Skin epidermis (tissue), 12 donors: ENCODE results near the gene TVP23A.

Source experiments
- H3K27ac ChIP-seq, 21 experiments: fragments of 200-600 bp; sonication (generic) in 11 of 21; one replicate each; pipeline ENCODE4 v1.5.0; 2020; ENCODE audit warnings: mild to moderate bottlenecking in 3 of 21, inconsistent platforms in 2 of 21, moderate library complexity in 2 of 21
- H3K4me3 ChIP-seq, 7 experiments: fragments of 200-600 bp; sonication (generic) in 2 of 7; one replicate each; pipeline ENCODE4 v1.5.0; 2020; ENCODE audit warnings: inconsistent platforms in 2 of 7, mild to moderate bottlenecking in 2 of 7, moderate library complexity in 1 of 7

The TVP23A gene

DNA sequence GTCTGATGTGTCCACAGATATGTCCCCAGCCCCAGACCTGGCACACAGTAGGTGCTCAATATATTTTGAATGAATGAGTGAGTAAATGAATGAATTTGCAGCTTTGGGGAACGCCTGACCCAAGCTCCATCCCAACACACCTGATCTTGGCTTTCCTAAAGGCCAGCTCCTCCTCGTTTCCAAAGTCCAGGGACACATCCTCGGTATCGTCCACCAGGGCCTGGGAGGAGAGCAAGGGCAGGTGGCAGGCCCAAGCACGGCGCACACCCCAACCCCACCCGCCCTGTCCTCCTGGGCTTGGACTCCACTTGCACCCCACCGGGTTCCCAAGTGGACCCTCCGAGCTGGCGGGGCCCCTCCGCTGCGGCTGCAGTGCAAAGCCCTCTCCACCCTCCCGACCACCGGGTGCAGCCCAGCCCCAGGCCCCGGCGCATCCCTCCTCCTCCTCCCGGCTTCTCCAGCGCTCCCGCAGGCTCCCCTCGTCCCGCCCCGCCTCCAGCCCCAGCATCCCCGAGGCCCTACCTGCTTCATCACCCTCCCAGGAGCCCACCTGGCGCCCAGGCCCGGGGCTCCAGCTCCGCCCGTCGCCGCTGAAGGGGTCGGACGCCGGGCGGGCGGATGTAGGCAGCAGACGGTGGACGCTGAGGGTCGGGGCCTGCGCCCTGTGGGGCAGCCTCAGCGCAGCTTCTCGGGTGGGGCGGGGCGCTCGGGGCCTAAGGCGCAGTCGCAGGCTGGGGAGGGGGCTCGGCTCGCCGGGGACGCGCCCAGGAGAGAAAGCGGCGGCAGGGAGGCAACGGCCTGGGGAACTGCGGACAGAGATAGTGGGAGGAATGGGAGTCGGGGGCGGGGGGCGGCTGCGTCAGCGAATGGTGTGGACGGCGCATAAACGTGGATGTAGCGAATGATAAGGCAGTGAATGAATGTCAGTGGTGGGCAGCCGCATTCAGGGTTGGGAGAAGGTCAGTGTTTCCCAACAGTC lies at the start of gene TVP23A:
Gene TVP23A, minus strand, starts transcription at position 832 of the 979 bp plus-strand sequence. Its CDS starts 301 bp downstream, at position 531.
- Histone ChIP-seq H3K4me3 (peak within 1 kb of the TSS in 2 of 7 experiments; percentile 2), H3K27ac (peak within 1 kb of the TSS in 6 of 21 experiments; percentile 21 to 68 (median 48))

DNA sequence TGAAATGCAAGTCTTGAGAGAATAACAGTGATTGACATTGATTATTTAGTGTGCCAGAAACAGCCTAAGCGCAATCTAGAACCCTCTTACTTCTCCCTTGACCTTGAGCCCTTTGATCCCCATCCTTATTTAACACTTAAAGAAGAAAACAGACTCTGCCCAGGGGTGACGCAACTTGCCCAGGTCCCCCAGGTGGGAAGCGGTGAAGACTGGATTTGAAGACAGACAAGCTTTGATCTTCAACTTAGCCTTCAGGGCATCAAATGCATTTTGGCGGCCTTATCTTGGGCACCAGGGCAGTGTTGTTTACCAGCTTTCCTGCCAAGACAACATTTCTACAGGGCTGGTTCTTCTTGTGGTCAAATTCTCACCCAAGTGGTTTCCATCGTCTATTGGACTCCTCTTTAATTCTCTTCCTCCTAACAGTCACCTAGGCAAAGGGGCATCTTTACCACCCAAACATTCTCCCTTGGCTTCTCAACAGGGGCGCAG lies 49.6 kb upstream of the TVP23A start:
- peak overlapping the region in 18 of 21 experiments; percentile 10 to 88 (median 61) for H3K27ac ChIP-seq
- peak overlapping the region in 1 of 7 experiments; percentile 8 for H3K4me3 ChIP-seq

DNA sequence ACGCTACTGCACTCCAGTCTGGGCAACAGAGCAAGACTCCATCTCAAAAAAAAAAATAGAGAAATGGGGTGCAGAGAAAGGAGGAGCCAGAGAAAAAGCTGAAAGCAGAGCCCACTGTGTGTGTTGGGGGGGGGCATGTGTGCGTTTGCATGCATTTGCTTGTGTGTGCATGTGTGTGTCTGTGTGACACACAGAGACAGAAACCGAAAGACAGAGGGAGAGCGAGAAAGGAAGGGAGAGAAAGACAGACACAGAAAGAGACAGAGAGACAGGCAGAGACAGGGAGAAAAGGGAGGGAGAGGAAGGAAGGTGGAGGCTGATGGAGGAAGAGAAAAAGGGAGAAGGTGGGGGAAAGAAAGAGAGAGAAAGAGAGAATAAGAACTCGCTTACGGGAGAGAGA lies 48.6 kb upstream of the TVP23A start:
- peak overlapping the region in 2 of 7 experiments; percentile 7 to 30 for H3K4me3 ChIP-seq

DNA sequence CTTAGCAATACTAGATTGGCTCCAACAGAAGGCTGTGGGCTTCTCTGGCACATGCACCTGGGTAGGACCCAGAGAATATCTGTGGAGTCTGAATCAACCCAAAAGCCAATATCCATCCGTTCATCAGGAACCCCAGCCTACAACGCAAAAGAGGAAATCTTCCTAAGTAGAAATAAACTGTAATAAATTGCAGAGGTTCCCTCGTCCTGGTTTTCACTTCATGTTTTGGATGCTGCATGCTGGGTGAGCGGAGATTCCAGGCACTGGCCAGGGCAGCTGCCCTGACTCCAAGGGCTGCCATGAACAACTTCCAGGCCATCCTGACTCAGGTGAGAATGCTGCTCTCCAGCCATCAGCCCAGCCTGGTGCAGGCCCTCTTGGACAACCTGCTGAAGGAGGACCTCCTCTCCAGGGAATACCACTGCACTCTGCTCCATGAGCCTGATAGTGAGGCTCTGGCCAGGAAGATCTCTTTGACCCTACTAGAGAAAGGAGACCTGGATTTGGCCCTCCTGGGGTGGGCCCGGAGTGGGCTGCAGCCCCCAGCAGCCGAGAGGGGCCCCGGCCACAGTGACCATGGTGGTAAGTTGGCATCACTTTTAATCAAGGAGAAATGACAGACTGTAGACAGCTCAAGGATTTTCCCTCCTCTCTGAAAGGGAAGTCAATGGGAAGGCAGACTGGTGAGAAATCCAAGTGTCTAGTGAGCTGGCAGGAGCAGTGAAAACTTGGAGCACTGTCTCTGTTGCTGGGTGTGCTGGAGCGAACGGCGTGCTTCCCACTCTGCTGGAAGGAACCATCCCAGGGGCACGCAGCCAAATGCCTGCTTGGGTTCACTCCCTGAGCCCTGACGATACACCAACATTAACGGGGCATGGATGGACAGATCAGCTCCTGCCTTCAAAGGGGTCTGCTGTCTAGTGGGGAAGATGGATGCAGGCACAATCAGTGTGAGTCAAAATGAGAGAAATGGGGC lies 47.7 kb upstream of the TVP23A start:
- peak overlapping the region in 5 of 7 experiments; percentile 7 to 30 (median 12) for H3K4me3 ChIP-seq
- peak overlapping the region in 19 of 21 experiments; percentile 9 to 88 (median 60) for H3K27ac ChIP-seq

More for the DNA sequence above, 48.6 kb upstream of the TVP23A start:
- H3K27ac ChIP-seq: peak overlapping the region in 17 of 21 experiments; percentile 30 to 88 (median 60)

DNA sequence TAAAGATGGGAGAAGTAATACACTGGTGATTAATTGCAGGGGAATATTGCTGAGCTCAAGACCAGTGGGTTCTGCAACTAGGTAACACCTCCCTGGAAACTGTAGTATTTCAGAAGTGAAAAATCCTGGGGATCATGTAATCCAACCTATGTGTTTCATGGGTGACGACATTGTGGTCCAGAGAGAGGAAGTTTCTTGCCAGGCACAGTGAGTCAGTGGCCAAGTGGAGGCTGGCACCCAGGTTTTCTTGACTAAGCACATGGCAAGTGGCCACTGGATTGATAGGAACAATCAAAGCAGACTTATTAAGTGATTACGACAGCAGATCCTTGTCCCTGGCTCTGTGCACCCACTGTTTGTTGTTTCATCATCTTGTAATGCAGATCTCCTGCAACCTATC lies 43.8 kb upstream of the TVP23A start:
- H3K4me3 ChIP-seq: no peak overlapping the region
- peak overlapping the region in 2 of 21 experiments; percentile 22 to 24 for H3K27ac ChIP-seq

DNA sequence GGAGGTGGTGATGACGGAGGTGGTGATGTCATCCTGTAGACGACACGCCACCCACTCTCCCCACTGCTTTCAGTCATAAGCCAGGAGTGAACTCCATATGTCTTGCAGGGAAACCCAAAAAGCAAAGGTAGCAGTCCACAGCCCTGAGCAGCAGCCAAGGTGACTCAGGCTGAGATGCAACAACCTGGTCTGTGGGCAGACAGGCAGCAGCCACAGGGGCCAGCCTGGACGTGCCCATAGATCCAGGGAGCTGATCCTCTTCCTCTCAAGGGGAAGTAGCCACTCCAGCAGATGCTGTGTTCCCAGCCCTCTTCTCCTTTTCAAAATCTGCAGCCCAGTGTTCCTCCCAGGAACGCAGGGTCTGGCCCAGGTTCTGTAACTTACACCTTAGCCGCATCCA lies 41.1 kb upstream of the TVP23A start:
- Histone ChIP-seq H3K27ac (peak overlapping the region in 1 of 21 experiments; percentile 41), H3K4me3 (no peak overlapping the region)

DNA sequence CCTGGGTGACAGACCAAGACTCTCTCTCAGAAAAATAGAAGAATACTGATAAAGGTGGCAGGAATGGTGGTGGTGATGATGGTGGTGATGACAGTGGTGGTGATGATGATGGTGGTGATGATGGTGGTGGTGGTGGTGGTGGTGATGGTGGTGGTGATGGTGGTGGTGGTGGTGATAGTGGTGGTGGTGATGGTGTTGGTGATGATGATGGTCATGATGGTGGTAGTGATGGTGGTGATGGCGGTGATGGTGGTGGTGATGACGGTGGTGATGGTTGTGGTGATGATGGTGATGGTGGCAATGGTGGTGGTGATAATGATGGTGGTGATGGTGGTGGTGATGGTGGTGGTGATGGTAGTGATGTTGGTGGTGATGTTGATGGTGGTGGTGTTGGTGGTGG lies 40.4 kb upstream of the TVP23A start:
- no peak overlapping the region for H3K27ac ChIP-seq
- H3K4me3 ChIP-seq: no peak overlapping the region

DNA sequence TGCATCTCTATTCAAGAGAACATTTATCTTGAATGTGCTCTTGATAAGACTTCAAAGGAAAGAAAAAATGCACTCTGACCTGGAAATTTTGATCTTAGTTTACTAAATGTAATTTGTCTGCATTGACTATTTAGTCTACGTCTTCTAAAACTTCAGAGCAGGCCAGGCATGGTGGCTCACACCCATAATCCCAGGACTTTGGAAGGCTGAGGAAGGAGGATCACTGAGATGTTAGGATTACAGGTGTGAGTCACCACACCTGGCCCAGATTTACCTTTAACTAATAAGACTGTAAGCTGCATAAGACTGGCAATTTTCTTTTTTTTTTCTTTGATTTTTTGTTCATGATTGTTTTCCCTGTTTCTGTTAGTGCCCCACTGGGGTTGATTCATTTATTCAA lies 39.6 kb upstream of the TVP23A start:
- no peak overlapping the region for H3K4me3 ChIP-seq
- no peak overlapping the region for H3K27ac ChIP-seq

DNA sequence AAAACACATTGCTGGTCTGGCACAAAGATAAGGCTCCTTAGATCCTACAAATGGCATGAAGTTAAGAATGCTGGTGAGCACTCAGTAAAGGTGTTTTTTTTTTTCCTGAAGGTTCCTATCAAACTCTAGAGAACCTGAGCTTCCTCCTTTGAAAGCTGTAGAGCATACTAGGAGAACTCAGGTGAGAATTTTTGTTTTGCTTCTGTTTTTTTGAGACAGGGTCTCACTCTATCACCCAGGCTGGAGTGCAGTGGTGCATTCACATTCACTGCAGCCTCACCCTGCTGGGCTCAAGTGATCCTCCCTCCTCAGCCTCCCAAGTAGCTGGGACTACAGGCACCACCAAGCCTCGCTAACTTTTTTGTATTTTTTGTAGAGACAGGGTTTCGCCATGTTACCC lies 37.4 kb upstream of the TVP23A start:
- Histone ChIP-seq H3K27ac (no peak overlapping the region), H3K4me3 (no peak overlapping the region)

DNA sequence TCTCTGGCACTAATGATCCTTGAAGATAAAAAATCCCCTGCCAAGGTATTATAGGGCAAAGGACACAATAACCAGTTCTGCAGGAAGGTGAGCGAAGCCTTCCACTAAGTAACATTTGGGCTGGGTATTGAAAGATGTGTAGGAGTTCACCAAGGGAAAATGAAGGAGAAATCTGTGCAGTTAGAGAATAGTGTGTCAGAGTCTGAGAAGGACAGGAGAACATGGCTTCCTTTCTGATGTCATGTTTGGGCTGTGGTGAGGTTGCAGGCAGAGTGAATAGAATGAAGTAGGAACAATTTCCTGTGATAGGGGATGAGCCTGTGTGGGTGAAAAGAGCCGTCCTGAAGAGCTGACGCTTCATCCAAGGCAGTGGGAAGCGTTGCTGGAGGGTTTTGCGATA lies 34.4 kb upstream of the TVP23A start:
- Histone ChIP-seq H3K27ac (peak overlapping the region in 1 of 21 experiments; percentile 47), H3K4me3 (no peak overlapping the region)

DNA sequence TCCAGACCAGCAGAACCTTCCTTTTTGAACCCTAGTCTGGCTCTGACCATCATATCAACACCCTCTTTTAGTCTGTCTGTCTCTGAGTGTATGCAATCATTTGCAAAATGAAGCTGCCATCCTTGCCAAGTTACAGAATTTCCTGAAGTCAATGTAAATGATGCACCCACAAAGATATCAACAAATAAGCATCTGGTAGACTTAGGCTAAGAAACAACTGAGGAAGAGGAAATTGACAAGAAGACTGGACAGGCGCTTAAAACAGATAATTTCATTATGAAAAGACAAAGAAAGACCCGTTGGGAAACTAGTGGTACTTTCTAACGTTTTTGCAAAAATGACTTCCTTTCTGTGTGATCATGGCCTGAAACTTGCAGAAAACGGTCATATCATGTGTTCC lies 33.7 kb upstream of the TVP23A start:
- Histone ChIP-seq H3K27ac (peak overlapping the region in 2 of 21 experiments; percentile 1 to 47), H3K4me3 (no peak overlapping the region)

DNA sequence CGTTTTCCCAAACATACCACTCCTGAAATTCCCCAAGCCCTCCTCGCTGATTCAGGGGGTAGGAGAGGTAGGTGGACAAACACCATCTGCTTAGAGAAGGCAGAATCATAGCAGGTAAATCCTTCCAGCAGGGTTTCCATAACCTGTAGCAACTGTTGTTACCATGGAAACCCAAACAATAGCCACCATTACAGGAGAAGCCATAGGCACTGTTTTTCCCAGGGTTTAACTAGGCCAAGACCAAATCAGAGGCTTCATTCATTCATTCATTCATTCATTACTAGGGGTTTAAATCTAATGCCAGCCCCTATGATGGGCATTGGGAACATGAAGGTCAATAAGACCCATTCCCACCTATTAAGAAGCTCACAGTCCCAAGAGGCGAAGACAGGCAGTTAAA lies 32.9 kb upstream of the TVP23A start:
- Histone ChIP-seq H3K4me3 (no peak overlapping the region), H3K27ac (no peak overlapping the region)

DNA sequence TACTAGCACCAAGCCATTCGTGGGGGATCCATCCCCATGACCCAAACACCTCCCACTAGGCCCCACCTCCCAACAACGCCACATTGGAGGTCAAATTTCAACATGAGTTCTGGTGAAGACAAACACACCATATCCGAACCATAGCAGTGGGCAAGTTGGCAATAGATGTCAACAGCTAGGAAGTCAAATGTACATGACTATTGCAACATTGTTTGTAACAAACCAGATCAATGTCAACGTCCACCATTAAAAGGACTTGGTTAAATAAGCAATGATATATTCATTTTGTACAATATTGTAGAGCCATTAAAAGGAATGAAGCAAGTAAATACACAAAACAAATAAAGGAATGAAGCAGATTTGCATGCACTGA lies 31.9 kb upstream of the TVP23A start:
- Histone ChIP-seq H3K4me3 (no peak overlapping the region), H3K27ac (no peak overlapping the region)

DNA sequence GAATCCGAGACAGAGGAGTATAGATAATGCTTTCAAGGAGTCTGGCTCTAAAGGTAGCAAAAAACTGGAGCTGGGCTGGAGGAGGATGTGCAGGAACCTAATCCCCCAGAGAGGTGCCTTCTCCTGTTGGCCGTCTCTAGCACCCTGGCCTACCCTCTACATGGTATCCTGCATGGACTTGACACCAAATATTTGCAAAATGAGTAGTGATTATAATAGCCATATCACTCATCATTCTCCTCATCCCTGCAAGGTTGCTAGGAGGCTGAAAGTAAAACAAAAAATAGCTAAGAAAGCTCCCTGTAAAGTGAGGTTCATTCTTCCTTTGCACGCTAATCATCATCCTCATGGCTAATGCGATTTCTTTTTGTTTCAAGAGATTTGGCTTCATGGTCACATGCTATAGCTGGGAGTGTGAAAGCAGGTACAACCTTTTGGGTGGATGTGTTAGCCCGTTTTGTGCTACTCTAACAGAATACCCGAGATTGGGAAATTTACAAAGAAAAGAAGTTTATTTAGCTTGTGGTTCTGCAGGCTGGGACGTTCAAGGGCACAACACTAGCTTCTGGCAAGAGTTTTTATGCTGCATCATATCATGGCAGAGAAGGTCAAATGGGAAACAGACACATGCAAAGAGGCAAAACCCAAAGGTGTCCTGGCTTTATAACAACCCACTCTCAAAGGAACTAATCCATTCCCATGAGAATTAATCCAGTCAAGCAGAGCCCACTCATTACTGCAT lies 31.3 kb upstream of the TVP23A start:
- Histone ChIP-seq H3K27ac (no peak overlapping the region), H3K4me3 (no peak overlapping the region)

DNA sequence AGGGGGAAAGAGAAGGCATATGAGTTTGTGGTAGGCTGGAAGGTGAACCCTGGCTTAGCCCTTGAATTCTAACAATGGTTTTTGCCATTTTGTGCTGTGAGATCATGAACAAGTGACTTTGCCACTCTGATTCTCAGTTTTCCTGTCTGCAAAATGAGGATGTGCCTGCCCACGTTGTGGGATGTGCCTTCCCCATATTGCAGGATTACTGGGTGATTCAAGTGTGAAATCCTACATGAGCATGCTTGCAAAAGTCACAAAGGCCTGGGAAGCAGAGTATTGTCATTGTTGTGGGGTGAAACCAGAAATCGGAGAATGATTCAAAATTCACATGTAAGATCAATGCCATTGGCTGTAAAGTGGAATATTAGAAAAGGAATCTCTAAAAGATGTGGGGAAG lies 28.6 kb upstream of the TVP23A start:
- Histone ChIP-seq H3K4me3 (no peak overlapping the region), H3K27ac (peak overlapping the region in 13 of 21 experiments; percentile 13 to 79 (median 61))

DNA sequence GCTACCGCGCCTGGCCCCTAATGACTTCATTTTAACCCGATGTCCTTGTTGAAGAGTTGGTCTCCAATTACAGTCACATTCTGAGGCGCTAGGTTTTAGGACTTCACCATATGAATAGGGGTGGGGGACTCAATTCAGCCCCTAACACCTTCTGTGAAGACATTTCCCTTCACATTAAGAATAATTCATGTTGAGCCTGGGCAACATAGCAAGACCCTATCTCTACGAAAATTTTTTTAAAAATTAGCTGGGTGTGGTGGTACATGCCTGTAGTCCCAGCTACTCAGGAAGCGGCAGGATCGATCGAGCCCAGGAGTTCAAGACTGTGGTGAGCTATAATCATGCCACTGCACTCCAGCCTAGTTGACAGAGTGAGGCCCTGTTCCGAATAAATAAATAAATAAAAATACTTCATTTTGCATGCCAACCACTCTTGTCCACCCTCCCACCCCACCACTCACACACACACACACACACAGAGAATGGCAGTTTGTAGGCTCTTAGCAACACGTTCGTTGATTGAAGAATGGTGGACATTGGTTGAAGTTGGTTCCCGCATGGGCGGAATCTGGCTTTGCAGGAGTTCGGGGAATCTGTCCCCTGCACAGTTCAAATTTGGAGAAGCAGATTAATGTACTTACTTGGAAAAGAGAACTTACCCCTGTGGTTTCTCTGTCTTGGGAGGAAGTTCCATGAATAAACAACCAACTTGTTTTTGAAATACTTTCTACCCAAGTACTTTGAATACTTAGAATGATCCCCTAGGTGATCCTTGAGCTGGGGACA lies 27.8 kb upstream of the TVP23A start:
- peak overlapping the region in 14 of 21 experiments; percentile 13 to 79 (median 58) for H3K27ac ChIP-seq
- H3K4me3 ChIP-seq: no peak overlapping the region

DNA sequence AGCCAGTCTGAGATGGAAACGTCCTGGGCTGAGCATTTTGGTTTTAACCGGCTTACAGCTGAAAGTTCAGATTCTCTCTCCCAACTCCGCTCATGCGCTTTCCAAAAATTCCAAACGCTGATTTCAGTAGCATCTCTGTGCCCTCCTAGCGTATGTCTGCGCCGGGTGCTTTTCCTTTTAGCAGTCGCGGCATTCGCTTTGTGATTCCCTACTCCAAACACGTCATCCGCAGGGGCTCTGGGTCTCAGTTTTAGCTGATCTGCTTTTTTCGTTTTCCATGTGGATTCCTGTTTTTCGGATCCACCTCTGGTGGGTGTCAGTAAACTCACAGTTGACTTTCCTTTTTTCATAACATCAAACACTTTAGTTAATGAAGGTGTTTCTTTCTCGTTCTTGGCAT lies 22.1 kb upstream of the TVP23A start:
- Histone ChIP-seq H3K27ac (no peak overlapping the region), H3K4me3 (no peak overlapping the region)

DNA sequence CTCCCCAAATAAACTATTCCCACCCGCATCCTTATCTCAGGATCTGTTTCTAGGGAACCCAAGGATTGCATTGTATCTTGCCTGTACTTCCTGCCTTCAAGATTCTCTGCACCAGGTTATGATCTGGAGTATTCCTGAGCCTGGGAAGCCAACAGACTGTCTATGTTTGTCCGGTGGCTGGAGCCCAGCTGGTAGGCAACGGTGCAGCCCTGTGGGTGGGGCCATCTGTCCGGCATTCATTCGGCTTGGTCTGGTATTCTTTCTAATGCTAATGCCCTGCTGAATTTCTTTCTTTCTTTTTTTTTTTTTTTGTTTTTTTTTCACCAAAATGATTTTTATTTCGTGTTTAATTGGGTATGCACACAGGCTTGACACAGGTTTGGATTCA lies 20.7 kb upstream of the TVP23A start:
- no peak overlapping the region for H3K27ac ChIP-seq
- no peak overlapping the region for H3K4me3 ChIP-seq
